ENCODE measurements around the gene CHGA. TPM values are rescaled to one million over a fixed set of nuclear protein-coding genes. Genes with fewer than 3 reads are reported as not detected.

Gene CHGA
- total and polyA plus RNA-seq, 2 donors (not counting 1 experiment from before 2014, with no cell fraction given) = not detected

DNA sequence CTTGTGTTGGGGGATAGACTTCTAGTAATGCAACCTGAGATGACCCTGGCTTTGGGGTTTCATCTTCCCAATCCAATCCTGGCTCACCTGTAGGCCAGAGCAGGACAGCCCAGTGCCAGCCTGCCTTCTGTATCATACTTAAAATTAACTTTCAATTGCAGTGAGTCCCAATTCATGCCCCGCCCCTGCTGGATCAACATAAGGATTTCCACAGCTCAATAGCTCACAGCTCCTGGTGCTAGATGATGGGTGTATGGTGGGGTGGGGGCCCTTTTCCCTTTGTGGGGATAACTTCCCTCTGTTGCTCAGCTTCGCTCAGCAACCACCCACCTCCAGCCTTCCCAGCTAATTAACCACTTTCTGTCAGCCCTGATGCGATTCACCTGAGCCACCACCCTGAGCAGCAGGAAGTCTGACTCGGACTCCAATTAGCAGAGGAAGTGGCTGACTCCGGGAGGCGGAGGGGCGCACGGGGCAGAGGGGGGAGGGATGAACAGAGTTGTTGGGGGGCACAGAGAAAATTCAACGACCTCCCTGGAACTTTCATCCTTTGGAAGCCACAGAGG is 24.3 kb upstream of the CHGA start:
- 0% methylated on average over 1 of the region's 9 CpGs for WGBS (ENCODE audit: insufficient coverage)
- Histone ChIP-seq H3K27me3 (replicated peaks in 1 of 4; ENCODE audit: control extremely low read depth in 1 of 4, control insufficient read depth in 3 of 4, insufficient read depth in 4 of 4, low read length in 3 of 4) (peaks cover 0 to 26% (median 5%) of the 10 kb centered on the region in 4 experiments), H3K9ac (ENCODE audit: low read length) (no peak overlapping the region), H2AFZ (ENCODE audit: insufficient read depth, low read depth, low read length, poor library complexity, severe bottlenecking) (no peak overlapping the region), H3K4me1 (ENCODE audit: control insufficient read depth in 2 of 2, insufficient read depth in 2 of 2, low read length in 2 of 2) (no peaks in the 10 kb centered on the region), H3K27ac (ENCODE audit: low read length in 2 of 2) (no peak overlapping the region), H3K4me2 (replicated peaks; ENCODE audit: low read depth, low read length, poor library complexity, severe bottlenecking) (no peak overlapping the region), H3K79me2 (ENCODE audit: control insufficient read depth, insufficient read depth, low read length) (no peaks in the 10 kb centered on the region), H3K9me3 (ENCODE audit: control extremely low read depth in 1 of 3, control insufficient read depth in 2 of 3, insufficient read depth in 1 of 3, low read length in 2 of 3) (peaks cover 0 to 34% (median 0%) of the 10 kb centered on the region in 3 donors), H4K20me1 (ENCODE audit: control insufficient read depth, insufficient read depth, low read length, poor library complexity, severe bottlenecking) (no peaks in the 10 kb centered on the region), H3K36me3 (replicated peaks in 1 of 2; ENCODE audit: control extremely low read depth in 1 of 2, control insufficient read depth in 1 of 2, extremely low read depth in 1 of 2, insufficient read depth in 2 of 2, low read length in 1 of 2) (no peaks in the 10 kb centered on the region), H3K4me3 (ENCODE audit: control extremely low read depth in 1 of 5, extremely low read depth in 1 of 5, insufficient read depth in 1 of 5, low read depth in 2 of 5, low read length in 4 of 5) (no peak overlapping the region)
- Mint-ChIP-seq H3K27ac (no peak overlapping the region), H3K4me3 (no peak overlapping the region), H3K27me3 (peaks cover 47% of the 10 kb centered on the region), H3K9me3 (ENCODE audit: insufficient read depth) (no peaks in the 10 kb centered on the region), H3K4me1 (no peaks in the 10 kb centered on the region)
- DNase-seq = no peak
- ATAC-seq (ENCODE audit: low read depth) = no peak
- TF ChIP-seq, protein P1, sequence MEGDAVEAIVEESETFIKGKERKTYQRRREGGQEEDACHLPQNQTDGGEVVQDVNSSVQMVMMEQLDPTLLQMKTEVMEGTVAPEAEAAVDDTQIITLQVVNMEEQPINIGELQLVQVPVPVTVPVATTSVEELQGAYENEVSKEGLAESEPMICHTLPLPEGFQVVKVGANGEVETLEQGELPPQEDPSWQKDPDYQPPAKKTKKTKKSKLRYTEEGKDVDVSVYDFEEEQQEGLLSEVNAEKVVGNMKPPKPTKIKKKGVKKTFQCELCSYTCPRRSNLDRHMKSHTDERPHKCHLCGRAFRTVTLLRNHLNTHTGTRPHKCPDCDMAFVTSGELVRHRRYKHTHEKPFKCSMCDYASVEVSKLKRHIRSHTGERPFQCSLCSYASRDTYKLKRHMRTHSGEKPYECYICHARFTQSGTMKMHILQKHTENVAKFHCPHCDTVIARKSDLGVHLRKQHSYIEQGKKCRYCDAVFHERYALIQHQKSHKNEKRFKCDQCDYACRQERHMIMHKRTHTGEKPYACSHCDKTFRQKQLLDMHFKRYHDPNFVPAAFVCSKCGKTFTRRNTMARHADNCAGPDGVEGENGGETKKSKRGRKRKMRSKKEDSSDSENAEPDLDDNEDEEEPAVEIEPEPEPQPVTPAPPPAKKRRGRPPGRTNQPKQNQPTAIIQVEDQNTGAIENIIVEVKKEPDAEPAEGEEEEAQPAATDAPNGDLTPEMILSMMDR (IDR thresholded peaks at IDR 0.05) = no peak
- no peak for TF ChIP-seq EZH2 (IDR thresholded peaks at IDR 0.05; ENCODE audit: borderline replicate concordance, insufficient read depth, low read depth, low read length, poor library complexity, severe bottlenecking)
- intact Hi-C loops (cut with micrococcal nuclease) = no loop called here
- ChIA-PET POLR2A (no interaction called here), CTCF (no interaction called here)

DNA sequence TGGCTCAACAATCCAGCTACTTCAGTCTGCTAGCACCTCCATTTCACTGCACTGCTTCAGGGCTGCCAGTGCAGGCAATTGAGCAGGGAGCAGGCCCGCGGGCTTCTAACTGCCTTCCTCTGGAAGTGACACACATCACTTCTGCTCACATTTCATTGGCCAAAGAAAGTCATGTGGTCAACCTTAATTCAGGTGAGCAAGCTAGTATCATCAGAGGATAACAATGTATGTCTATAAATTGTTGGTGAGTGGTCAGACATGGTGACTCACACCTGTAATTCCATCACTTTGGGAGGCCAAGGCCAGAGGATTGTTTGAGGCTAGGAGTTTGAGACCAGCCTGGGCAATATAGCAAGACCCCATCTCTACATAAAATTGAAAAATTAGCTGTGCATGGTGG is 22.3 kb upstream of the CHGA start:
- ATAC-seq (ENCODE audit: low read depth) (no peak), DNase-seq (no peak)
- peaks cover 0 to 25% (median 0%) of the 10 kb centered on the region in 3 donors for H3K9me3 ChIP-seq (ENCODE audit: control extremely low read depth in 1 of 3, control insufficient read depth in 2 of 3, insufficient read depth in 1 of 3, low read length in 2 of 3)
- intact Hi-C loops (cut with micrococcal nuclease) = no loop called here
- H3K4me3 ChIP-seq (ENCODE audit: control extremely low read depth in 1 of 5, extremely low read depth in 1 of 5, insufficient read depth in 1 of 5, low read depth in 2 of 5, low read length in 4 of 5) = no peak overlapping the region
- Mint-ChIP-seq H3K9me3 (ENCODE audit: insufficient read depth) (no peaks in the 10 kb centered on the region), H3K27ac (no peak overlapping the region), H3K4me3 (no peak overlapping the region), H3K27me3 (peaks cover 36% of the 10 kb centered on the region), H3K4me1 (no peaks in the 10 kb centered on the region)
- H3K27me3 ChIP-seq (replicated peaks in 1 of 4; ENCODE audit: control extremely low read depth in 1 of 4, control insufficient read depth in 3 of 4, insufficient read depth in 4 of 4, low read length in 3 of 4) = peaks cover 0 to 27% (median 5%) of the 10 kb centered on the region in 4 experiments
- H3K27ac ChIP-seq (ENCODE audit: low read length in 2 of 2) = no peak overlapping the region
- H3K36me3 ChIP-seq (replicated peaks in 1 of 2; ENCODE audit: control extremely low read depth in 1 of 2, control insufficient read depth in 1 of 2, extremely low read depth in 1 of 2, insufficient read depth in 2 of 2, low read length in 1 of 2) = no peaks in the 10 kb centered on the region
- H2AFZ ChIP-seq (ENCODE audit: insufficient read depth, low read depth, low read length, poor library complexity, severe bottlenecking) = no peak overlapping the region
- H3K4me1 ChIP-seq (ENCODE audit: control insufficient read depth in 2 of 2, insufficient read depth in 2 of 2, low read length in 2 of 2) = no peaks in the 10 kb centered on the region
- no peaks in the 10 kb centered on the region for H4K20me1 ChIP-seq (ENCODE audit: control insufficient read depth, insufficient read depth, low read length, poor library complexity, severe bottlenecking)
- 100% methylated on average over 2 of the region's 2 CpGs for WGBS (ENCODE audit: insufficient coverage)
- ChIA-PET POLR2A (no interaction called here), CTCF (no interaction called here)
- no peak for TF ChIP-seq EZH2 (IDR thresholded peaks at IDR 0.05; ENCODE audit: borderline replicate concordance, insufficient read depth, low read depth, low read length, poor library complexity, severe bottlenecking)
- TF ChIP-seq, protein P1 (IDR thresholded peaks at IDR 0.05) = no peak
- no peaks in the 10 kb centered on the region for H3K79me2 ChIP-seq (ENCODE audit: control insufficient read depth, insufficient read depth, low read length)
- no peak overlapping the region for H3K9ac ChIP-seq (ENCODE audit: low read length)
- no peak overlapping the region for H3K4me2 ChIP-seq (replicated peaks; ENCODE audit: low read depth, low read length, poor library complexity, severe bottlenecking)

Measured in B cell (primary cell).